ENCODE measurements around the gene SPEF1.

- no peak for TF ChIP-seq CTCF (IDR thresholded peaks at IDR 0.05 in 8 of 11, conservative IDR thresholded peaks at IDR 0.05 in 3 of 11)
- TF ChIP-seq POLR2A (IDR thresholded peaks at IDR 0.05) = no peak
Observed at GRCh38 chr20:3751305-3751674, 30.0 kb downstream of the SPEF1 start.
